ENCODE data around the gene NEK1. TPM values are rescaled to one million over a fixed set of nuclear protein-coding genes. Genes with fewer than 3 reads are reported as not detected.

NEK1 gene
- total RNA-seq, 1 experiment from 2014 or later = 12.3 TPM

DNA sequence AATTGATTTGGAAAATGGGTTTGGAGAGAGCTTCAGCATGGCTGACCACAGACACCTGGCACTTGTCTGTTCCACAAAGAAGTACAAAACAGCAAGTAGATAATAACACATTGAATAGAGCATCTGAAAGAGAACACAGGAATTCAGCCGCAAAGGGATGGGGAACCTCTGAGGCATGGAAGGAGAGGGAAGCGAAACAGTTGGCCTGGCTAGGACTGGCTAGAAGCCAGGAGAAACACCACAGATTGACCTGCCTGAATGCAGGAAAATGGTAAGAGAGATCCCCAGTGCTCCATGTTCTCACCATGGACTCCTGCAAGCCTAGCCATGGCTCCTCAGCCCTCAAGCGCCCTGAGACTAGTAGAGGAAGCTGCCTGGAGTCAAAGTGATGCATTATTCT lies 171.9 kb downstream of the NEK1 start:
- Histone ChIP-seq H2BK120ac (ENCODE audit: low read depth, low read length, poor library complexity, severe bottlenecking) (no peak overlapping the region), H4K8ac (replicated peaks; ENCODE audit: insufficient read length, low read depth, low read length) (no peak overlapping the region), H3K9ac (ENCODE audit: extremely low read depth, insufficient read length, low read length) (no peak overlapping the region), H2BK12ac (ENCODE audit: insufficient read length, low read depth, low read length) (no peak overlapping the region), H3K14ac (ENCODE audit: insufficient read depth, low read length) (no peak overlapping the region), H2BK15ac (ENCODE audit: low read depth, low read length) (no peak overlapping the region), H2BK20ac (ENCODE audit: low read depth, low read length, poor library complexity, severe bottlenecking) (no peak overlapping the region), H3K27ac (ENCODE audit: insufficient read length, low read depth, low read length) (no peak overlapping the region), H3K79me1 (ENCODE audit: insufficient read depth, low read depth, low read length, poor library complexity, severe bottlenecking) (no peaks in the 10 kb centered on the region), H3K23me2 (ENCODE audit: insufficient read length, low read depth, low read length, poor library complexity, severe bottlenecking) (no peaks in the 10 kb centered on the region), H2AFZ (ENCODE audit: low read length) (no peak overlapping the region), H3K23ac (ENCODE audit: insufficient read length, low read depth, low read length) (no peak overlapping the region), H2AK5ac (ENCODE audit: insufficient read length, low read length) (no peak overlapping the region), H3T11ph (ENCODE audit: low read length) (no peak overlapping the region), H4K91ac (ENCODE audit: insufficient read length, low read depth, low read length) (no peak overlapping the region), H3K56ac (ENCODE audit: insufficient read length, low read depth, low read length) (no peak overlapping the region), H3K27me3 (ENCODE audit: insufficient read depth, low read length) (no peaks in the 10 kb centered on the region), H2BK5ac (ENCODE audit: insufficient read length, low read length) (no peak overlapping the region), H4K5ac (ENCODE audit: insufficient read length, low read depth, low read length) (no peak overlapping the region), H3K4me1 (ENCODE audit: insufficient read depth, low read length) (no peaks in the 10 kb centered on the region), H3K79me2 (ENCODE audit: insufficient read depth, low read length) (no peaks in the 10 kb centered on the region), H3K4me2 (ENCODE audit: insufficient read depth, insufficient read length, low read length) (no peak overlapping the region), H3K9me3 (ENCODE audit: control insufficient read depth, low read depth, low read length) (no peaks in the 10 kb centered on the region), H3K18ac (ENCODE audit: insufficient read length, low read depth, low read length) (no peak overlapping the region), H3K4ac (ENCODE audit: low read depth, low read length) (no peak overlapping the region), H4K20me1 (ENCODE audit: control insufficient read depth, insufficient read depth, insufficient read length) (no peaks in the 10 kb centered on the region)
- no peak for TF ChIP-seq CTCF (conservative IDR thresholded peaks at IDR 0.05)
- H3K36me3 Mint-ChIP-seq (ENCODE audit: insufficient read depth in 1 of 3, low read depth in 3 of 3) = peaks cover 12 to 18% (median 17%) of the 10 kb centered on the region in 3 experiments; a peak in 6 of 7 replicates
- no peak overlapping the region for H3K4me3 Mint-ChIP-seq
- H3K4me1 Mint-ChIP-seq = peaks cover 3% of the 10 kb centered on the region in 2 experiments; a peak in 3 of 4 replicates
- no peak for DNase-seq
- peaks cover 11 to 14% of the 10 kb centered on the region in 2 experiments; a peak in 4 of 5 replicates for H3K9me3 Mint-ChIP-seq
- no peaks in the 10 kb centered on the region for H3K27me3 Mint-ChIP-seq (ENCODE audit: low read depth)
- no CpG with 5 or more reads among the region's 3 CpGs for WGBS (ENCODE audit: extremely low coverage, insufficient read length, low lambda C conversion rate)
- no peak overlapping the region for H3K27ac Mint-ChIP-seq

Data from H9 (cell line).